ENCODE data around the gene NCF4. TPM values are rescaled to one million over a fixed set of nuclear protein-coding genes. Genes with fewer than 3 reads are reported as not detected.

The NCF4 gene
- polyA plus RNA-seq, 6 donors from 2014 or later = 62.7 to 103 (median 95.9) TPM

DNA sequence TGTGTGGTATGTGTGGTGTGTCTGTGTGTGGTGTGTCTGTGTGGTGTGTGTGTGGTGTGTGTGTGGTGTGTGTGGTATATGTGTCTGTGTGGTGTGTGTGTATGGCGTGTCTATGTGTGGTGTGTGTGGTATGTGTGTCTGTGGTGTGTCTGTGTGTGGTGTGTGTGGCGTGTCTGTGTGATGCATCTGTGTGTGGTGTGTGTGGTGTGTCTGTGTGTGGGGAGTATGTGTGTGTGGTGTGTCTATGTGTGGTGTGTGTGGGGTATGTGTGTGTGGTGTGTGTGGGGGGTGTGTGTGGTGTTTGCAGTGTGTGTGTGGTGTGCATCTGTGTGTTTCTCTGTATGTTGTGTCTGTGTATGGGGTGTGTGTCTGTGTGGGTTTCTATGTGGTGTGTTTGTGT is 36.2 kb upstream of the NCF4 start:
- no peak for ATAC-seq (ENCODE audit: low read depth in 2 of 2)
- H3K27ac Mint-ChIP-seq = peak overlapping the region in 1 of 6 donors; percentile 77
- peak overlapping the region in 1 of 8 donors; percentile 79 for H3K4me3 Mint-ChIP-seq
- H3K27me3 Mint-ChIP-seq = peaks cover 55 to 83% (median 65%) of the 10 kb centered on the region in 3 donors
- peaks cover 0 to 11% (median 0%) of the 10 kb centered on the region in 3 donors for H3K4me1 Mint-ChIP-seq
- H3K36me3 Mint-ChIP-seq = peaks cover 0 to 7% of the 10 kb centered on the region in 2 donors
- no peaks in the 10 kb centered on the region for H3K9me3 Mint-ChIP-seq
- DNase-seq = no peak

DNA sequence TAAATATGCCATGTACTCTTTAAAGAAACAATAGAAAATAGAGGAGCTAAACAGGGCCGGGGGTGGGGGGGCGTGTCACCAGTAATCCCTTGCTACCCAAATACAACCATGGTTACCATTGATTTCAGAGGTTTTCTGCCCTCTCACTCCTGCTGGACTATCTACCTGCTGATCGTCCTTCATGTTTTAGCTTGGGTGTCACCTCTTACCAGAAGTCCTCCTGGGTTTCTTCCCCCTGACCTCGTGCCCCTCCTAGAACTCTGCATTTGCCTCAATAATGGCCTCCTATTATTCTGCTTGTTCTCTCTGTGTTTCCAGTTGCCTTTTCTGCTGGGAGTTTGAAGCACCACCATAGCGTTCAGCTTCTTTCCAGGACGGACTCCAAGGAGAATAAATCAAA is 34.5 kb upstream of the NCF4 start:
- H3K27ac Mint-ChIP-seq = no peak overlapping the region
- DNase-seq (no peak), ATAC-seq (ENCODE audit: low read depth in 2 of 2) (no peak)
- H3K27me3 Mint-ChIP-seq = peaks cover 41 to 79% (median 59%) of the 10 kb centered on the region in 3 donors
- H3K9me3 Mint-ChIP-seq = no peaks in the 10 kb centered on the region
- H3K4me3 Mint-ChIP-seq = no peak overlapping the region
- H3K36me3 Mint-ChIP-seq = peaks cover 0 to 7% of the 10 kb centered on the region in 2 donors
- H3K4me1 Mint-ChIP-seq = peaks cover 0 to 6% (median 0%) of the 10 kb centered on the region in 3 donors

DNA sequence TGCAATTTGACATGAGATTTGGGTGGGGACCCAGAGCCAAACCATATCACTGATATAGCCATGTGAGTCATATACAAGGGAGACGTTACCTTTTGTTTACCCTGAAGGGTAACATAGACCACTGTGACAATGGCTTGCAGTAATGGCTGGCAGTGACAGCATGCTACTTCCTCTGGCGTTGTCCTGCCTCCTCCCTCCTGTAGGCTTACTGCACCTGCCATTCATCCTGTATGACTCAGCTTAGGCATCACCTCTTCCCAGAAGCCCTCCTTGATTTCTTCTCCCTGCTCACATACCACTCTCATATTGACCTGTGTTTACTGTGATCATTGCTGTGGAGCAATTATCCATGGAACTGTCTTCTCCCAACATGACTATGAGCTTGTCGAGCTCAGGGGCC is 32.0 kb upstream of the NCF4 start:
- Mint-ChIP-seq H3K36me3 (peaks cover 3 to 18% of the 10 kb centered on the region in 2 donors), H3K9me3 (peaks cover 4 to 20% (median 11%) of the 10 kb centered on the region in 7 donors), H3K4me1 (peaks cover 10 to 20% (median 14%) of the 10 kb centered on the region in 3 donors), H3K4me3 (no peak overlapping the region), H3K27me3 (peaks cover 41 to 68% (median 49%) of the 10 kb centered on the region in 3 donors), H3K27ac (no peak overlapping the region)
- ATAC-seq (ENCODE audit: low read depth in 2 of 2) (no peak), DNase-seq (no peak)

DNA sequence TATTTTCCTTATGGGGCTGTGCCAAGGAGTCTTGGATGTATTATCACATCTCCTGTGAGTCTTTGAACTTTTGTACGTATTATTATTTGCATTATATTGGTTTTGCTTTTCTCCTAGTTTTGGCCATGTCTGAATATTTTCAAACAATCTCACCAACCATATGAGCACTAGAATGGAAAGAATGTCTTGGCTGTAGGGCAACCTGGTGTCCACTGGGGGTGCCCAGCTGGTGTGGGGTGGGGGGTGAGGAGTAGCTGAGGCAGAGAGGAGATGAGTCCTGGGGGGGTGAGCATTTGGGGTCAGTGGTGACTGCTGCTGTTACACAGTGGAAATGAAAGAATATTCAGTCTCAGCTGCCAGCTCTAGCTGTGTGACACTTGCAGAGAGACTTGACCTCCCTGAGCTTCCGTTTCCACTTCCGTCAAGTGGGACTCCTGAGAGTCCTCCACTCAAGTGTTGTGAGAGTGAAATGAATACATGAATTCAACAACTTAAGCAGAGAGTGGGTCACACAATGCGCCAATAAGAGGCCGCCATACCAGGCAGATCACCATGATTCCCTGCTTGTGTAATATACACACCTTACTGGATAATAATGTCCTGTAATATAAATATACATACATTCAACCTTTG is 31.3 kb upstream of the NCF4 start:
- H3K27me3 Mint-ChIP-seq = peaks cover 40 to 62% (median 42%) of the 10 kb centered on the region in 3 donors
- H3K36me3 Mint-ChIP-seq = peaks cover 6 to 16% of the 10 kb centered on the region in 2 donors
- no peak overlapping the region for H3K27ac Mint-ChIP-seq
- no peak for DNase-seq
- peak overlapping the region in 1 of 8 donors; percentile 32 for H3K4me3 Mint-ChIP-seq
- ATAC-seq (ENCODE audit: low read depth in 2 of 2) = no peak
- H3K9me3 Mint-ChIP-seq = peaks cover 5 to 22% (median 15%) of the 10 kb centered on the region in 7 donors
- H3K4me1 Mint-ChIP-seq = peaks cover 10 to 20% (median 13%) of the 10 kb centered on the region in 3 donors

DNA sequence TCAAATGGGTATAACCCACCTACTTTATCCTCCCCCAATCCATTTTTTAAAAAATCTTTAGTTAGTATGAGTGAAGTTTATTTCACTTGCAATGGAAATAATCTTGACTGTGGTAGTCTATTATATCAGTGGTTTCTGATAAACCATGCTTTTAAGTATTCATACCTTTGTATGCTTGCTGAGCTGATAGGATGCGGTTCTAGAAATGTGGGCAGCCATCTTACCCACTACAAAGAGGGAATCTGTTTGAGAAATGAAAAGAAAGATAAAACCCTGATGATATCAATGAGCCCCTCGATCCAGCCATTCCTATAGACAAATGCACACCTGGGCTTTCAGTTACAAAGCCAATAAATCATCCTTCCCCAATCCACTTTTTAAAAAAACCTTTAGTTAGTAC is 30.2 kb upstream of the NCF4 start:
- peaks cover 33 to 51% (median 35%) of the 10 kb centered on the region in 3 donors for H3K27me3 Mint-ChIP-seq
- DNase-seq = no peak
- H3K9me3 Mint-ChIP-seq = peaks cover 5 to 24% (median 19%) of the 10 kb centered on the region in 7 donors
- H3K4me3 Mint-ChIP-seq = no peak overlapping the region
- no peak for ATAC-seq (ENCODE audit: low read depth in 2 of 2)
- H3K36me3 Mint-ChIP-seq = peaks cover 7 to 11% of the 10 kb centered on the region in 2 donors
- peaks cover 8 to 20% (median 10%) of the 10 kb centered on the region in 3 donors for H3K4me1 Mint-ChIP-seq
- no peak overlapping the region for H3K27ac Mint-ChIP-seq

DNA sequence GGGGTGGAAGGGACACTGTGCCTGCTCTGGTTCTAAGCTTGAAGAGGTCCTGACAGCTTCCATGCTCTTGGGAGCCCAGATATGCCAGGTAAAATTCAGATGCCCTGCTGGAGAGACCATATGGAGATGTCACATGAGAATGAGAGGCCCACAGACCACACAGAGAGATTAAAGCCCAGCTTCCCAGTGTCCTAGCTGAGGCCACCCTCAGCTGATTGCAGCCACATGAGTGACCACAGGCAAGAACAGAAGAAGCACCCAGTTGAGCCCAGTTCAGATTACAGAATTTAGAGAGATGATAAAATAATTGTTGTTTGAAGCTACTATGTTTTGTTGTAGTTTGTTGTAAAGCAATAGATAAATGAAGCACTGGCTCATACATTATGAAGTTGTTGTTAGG is 29.6 kb upstream of the NCF4 start:
- Mint-ChIP-seq H3K27me3 (peaks cover 33 to 45% (median 35%) of the 10 kb centered on the region in 3 donors), H3K4me3 (no peak overlapping the region), H3K27ac (no peak overlapping the region), H3K36me3 (peaks cover 7 to 11% of the 10 kb centered on the region in 2 donors), H3K4me1 (peaks cover 8 to 20% (median 10%) of the 10 kb centered on the region in 3 donors), H3K9me3 (peaks cover 5 to 27% (median 20%) of the 10 kb centered on the region in 7 donors)
- DNase-seq = no peak
- no peak for ATAC-seq (ENCODE audit: low read depth in 2 of 2)

DNA sequence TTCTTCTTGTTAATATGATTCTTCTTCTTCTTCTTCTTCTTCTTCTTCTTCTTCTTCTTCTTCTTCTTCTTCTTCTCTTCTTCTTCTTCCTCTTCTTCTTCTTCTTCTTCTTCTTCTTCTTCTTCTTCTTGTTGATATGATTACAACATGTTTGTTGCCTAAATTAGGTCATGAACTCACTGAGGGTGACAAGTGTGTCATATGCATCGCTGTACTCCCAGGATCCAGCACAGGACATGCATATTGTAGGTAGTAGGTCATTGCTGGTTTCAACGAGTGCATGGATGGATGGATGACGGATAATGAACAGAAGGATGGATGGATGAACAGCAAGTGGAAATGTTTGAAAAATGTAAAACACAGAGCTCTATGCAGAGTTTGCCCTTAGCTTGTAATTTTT is 29.1 kb upstream of the NCF4 start:
- Mint-ChIP-seq H3K27me3 (peaks cover 33 to 39% (median 35%) of the 10 kb centered on the region in 3 donors), H3K4me3 (no peak overlapping the region), H3K36me3 (peaks cover 7 to 11% of the 10 kb centered on the region in 2 donors), H3K4me1 (peaks cover 8 to 20% (median 10%) of the 10 kb centered on the region in 3 donors), H3K27ac (peak overlapping the region in 1 of 6 donors; percentile 90), H3K9me3 (peaks cover 5 to 28% (median 21%) of the 10 kb centered on the region in 7 donors)
- DNase-seq (no peak), ATAC-seq (ENCODE audit: low read depth in 2 of 2) (no peak)

DNA sequence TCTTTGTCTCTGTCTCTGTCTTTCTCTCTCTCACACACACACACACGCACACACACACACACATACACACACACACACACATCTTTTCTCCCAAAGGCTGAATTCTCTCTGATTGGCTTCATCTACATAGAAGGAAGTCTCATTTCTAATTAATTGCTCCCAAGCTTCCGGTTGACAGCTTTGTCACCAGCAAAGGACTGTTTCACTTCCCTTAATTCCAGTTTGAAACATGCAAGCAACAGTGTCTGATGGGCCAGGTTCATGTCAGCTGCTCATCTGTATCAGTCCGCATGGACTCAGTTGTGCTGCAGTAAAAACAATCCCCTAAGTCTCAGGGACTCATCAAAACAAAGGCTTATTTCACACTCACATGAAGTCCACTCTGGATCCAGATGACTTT is 27.7 kb upstream of the NCF4 start:
- H3K27ac Mint-ChIP-seq = peak overlapping the region; percentile 35 to 91 (median 57)
- peaks cover 13 to 23% of the 10 kb centered on the region in 2 donors for H3K36me3 Mint-ChIP-seq
- ATAC-seq (ENCODE audit: low read depth in 2 of 2) (peak; percentile 97 to 99), DNase-seq (peak; percentile 44)
- H3K4me1 Mint-ChIP-seq = peaks cover 10 to 20% (median 13%) of the 10 kb centered on the region in 3 donors
- H3K27me3 Mint-ChIP-seq = peaks cover 22 to 35% (median 26%) of the 10 kb centered on the region in 3 donors
- peaks cover 11 to 42% (median 27%) of the 10 kb centered on the region in 7 donors for H3K9me3 Mint-ChIP-seq
- H3K4me3 Mint-ChIP-seq = peak overlapping the region in 4 of 8 donors; percentile 13 to 57 (median 38)

DNA sequence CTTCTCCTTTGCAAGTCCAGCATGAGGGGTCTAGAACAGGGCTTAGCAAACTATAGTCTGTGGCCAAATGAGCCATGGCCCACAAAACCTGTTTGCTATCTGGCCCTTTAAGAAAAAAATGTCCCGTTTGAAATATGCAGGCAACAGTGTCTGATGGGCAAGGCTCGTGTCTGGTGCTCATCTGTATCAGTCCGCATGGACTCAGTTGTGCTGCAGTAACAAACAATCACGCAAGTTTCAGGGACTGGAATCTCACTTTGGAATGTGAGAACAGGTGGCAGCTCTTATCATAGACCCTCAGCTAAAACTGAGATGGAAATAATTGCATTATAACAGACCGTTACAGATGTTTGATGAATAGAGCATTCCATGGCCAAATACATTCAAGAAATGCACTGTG is 24.9 kb upstream of the NCF4 start:
- no peak for ATAC-seq (ENCODE audit: low read depth in 2 of 2)
- Mint-ChIP-seq H3K36me3 (peaks cover 13 to 27% of the 10 kb centered on the region in 2 donors), H3K27me3 (peaks cover 13 to 18% (median 13%) of the 10 kb centered on the region in 3 donors), H3K27ac (peak overlapping the region in 1 of 6 donors; percentile 27), H3K4me1 (peaks cover 23 to 34% (median 25%) of the 10 kb centered on the region in 3 donors), H3K4me3 (no peak overlapping the region), H3K9me3 (peaks cover 12 to 47% (median 27%) of the 10 kb centered on the region in 7 donors)
- DNase-seq = no peak

DNA sequence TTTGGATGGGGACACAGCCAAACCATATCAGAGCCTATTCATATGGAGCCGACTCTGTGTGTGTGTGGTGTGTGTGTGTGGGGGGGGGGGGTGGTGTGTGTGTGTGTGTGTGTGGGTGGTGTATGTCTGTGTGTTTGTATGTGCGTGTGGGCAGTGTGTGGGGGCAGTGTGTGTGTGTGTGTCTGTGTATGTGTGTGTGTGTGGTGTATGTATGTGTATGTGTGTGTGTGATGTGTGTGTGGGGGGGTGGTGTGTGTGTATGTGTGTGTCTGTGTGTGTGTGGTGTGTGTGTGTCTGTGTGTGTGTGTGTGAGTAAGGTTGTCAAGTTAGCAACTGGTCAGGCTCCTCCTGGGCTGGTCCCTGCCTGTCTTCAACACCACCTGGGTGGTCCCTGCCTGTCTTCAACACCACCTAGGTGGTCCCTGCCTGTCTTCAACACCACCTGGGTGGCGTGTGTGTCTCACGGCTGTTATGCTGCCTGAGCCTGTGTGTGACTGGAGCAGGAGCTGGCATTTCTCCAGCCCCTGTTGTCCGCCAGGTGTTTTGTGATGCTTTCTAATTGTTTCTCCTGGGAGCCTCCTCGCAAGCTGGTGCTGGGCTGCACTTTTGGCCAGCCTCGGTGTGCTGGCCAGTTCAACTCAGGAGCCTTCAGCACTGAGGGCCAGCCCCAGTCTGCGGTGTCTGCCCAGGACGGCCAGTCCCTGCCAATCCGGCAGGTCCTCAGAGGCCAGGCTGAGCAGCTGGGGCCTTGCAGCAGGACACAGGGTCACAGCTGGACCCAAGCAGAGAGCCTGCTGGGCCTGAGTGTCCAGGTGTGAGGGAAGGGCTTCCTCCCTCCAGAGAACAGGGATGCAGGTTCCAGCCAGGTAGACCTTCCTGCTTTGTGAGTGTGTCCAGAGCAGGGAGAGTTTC is 22.4 kb upstream of the NCF4 start:
- Mint-ChIP-seq H3K9me3 (peaks cover 9 to 35% (median 18%) of the 10 kb centered on the region in 7 donors), H3K4me1 (peaks cover 15 to 18% (median 16%) of the 10 kb centered on the region in 3 donors), H3K27me3 (peaks cover 14 to 34% (median 17%) of the 10 kb centered on the region in 3 donors), H3K36me3 (peaks cover 9 to 19% of the 10 kb centered on the region in 2 donors), H3K4me3 (peak overlapping the region in 3 of 8 donors; percentile 2 to 43 (median 6)), H3K27ac (no peak overlapping the region)
- DNase-seq (no peak), ATAC-seq (ENCODE audit: low read depth in 2 of 2) (no peak)

DNA sequence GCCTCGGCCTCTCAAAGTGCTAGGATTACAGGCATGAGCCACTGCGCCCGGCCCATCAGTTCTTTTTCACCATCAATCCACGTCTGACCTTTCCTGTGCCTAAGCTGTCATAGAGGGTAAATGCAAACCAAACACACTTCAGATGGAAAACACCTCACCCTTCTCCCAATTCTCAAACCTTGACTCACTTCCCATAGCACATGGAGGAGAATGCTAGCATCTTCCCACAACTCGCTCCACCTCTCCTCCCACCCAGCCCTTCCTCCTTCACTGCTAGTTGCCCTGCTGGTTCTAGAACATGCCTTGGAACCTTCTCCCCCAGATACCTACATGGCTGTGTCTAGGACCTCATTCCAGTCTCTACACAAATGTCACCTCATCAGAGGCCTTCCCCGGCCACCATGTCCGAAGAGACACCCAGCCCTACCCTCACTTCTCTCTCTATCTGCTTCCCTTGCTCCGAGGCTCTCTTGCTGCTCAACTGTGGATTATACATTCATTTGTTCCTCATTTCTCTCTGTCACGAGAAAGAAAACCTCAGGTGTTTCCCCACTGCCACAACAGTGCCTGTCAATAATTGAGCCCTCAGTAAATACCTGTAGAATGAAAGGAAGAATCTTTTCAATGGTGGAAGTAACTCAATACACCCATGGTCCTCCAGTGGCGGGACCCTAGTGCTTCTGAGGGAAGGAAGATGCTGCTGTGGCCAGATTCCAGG is 21.3 kb upstream of the NCF4 start:
- peak; percentile 95 to 96 for ATAC-seq (ENCODE audit: low read depth in 2 of 2)
- Mint-ChIP-seq H3K27ac (peak overlapping the region in 5 of 6 donors; percentile 4 to 96 (median 55)), H3K36me3 (peaks cover 6 to 16% of the 10 kb centered on the region in 2 donors), H3K9me3 (peaks cover 7 to 30% (median 11%) of the 10 kb centered on the region in 7 donors), H3K4me1 (peaks cover 13 to 17% (median 15%) of the 10 kb centered on the region in 3 donors), H3K27me3 (peaks cover 16 to 44% (median 25%) of the 10 kb centered on the region in 3 donors), H3K4me3 (peak overlapping the region in 4 of 8 donors; percentile 27 to 76 (median 48))
- DNase-seq = peak; percentile 30

DNA sequence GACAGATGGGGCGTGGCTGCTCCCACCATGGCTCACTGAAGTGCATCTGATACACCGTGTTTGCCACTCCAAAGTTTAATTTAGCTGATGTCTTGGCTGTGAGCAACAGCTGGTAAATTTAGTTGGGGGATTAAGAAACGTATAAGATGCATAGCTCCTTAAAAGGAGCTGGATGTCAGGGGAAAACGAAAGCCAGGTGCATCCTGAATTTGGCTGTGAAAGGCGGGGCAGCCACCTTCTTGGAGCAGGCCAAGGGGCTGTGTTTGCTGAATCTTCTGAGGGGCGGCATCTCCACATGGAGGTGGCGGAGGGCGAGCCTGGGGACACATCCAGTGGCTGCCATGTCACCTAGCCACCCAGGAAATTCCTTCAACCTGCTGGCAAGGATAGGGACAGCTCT is 20.7 kb upstream of the NCF4 start:
- Mint-ChIP-seq H3K9me3 (peaks cover 7 to 30% (median 12%) of the 10 kb centered on the region in 7 donors), H3K27ac (peak overlapping the region in 4 of 6 donors; percentile 4 to 71 (median 52)), H3K4me1 (peaks cover 13 to 17% (median 15%) of the 10 kb centered on the region in 3 donors), H3K36me3 (peaks cover 5 to 16% of the 10 kb centered on the region in 2 donors), H3K27me3 (peaks cover 22 to 48% (median 25%) of the 10 kb centered on the region in 3 donors), H3K4me3 (peak overlapping the region in 4 of 8 donors; percentile 27 to 76 (median 48))
- DNase-seq (no peak), ATAC-seq (ENCODE audit: low read depth in 2 of 2) (peak in 1 of 2 donors; percentile 26)

All from naive B cell (primary cell).